Endometrial microvascular endothelial cells (primary cell): ENCODE results near the gene ABCC1. TPM values are rescaled to one million over a fixed set of nuclear protein-coding genes. Genes with fewer than 3 reads are reported as not detected.

ENCODE experiments used
- in situ Hi-C: cut with HindIII; loops from 2 replicates; pipeline ENCODE4 v1.10.0; 2017; ENCODE audit warnings: low sequenced_read_pairs, low pct_unique_long_range_greater_than_20kb; ENCODE audit errors: inconsistent ontology term
- total RNA-seq: library from RNA; depleted of rRNA; stranded (reverse); fragments of >200 nt; gene quantifications from one replicate; pipeline ENCODE4 v1.2.3, GENCODE V29; 2015; ENCODE audit errors: inconsistent ontology term

Gene ABCC1
- total RNA-seq, 1 donor from 2014 or later, result 26.0 TPM

DNA sequence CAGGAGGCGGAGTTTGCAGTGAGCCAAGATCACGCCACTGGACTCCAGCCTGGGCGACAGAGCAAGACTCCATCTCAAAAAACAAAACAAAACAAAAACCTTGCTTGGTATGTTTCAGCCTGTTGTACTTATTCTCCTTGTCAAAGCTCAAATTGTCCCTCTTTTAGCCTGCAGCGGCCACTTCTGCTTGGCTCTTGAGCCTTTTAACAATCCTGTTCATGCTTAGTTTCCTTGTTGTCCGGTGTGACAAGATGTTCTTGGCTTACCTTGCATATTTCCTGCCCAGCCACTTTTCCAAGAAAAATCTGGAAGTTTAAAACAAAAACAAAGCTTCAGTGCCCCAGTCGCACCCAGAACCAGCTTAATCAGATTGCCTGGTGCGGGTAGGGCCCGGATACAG is 81.0 kb downstream of the ABCC1 start:
- in situ Hi-C loops, result loop anchor here (10.0 kb wide), 1 partner anchor 166 kb away; no protein-coding TSS in a partner anchor

DNA sequence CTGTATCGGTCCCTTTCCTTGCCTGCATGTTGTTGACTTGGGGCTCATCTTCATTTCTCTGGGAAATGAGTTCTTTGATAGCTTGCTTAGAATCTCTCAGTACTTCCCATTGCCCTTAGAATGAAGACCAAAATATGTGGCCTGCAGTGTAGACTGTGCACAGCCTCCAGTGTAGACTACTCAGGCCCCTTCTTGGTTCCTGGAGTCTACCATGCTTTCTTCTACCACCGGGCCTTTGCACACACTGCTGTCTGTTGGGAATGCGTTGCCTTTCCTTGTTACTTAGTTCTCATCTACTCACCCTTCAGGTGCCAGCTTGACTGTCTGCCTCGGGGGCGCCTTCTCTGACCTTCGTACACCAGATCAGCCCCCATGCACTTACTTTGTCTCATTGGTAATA is 82.0 kb downstream of the ABCC1 start:
- in situ Hi-C loops, result loop anchor here (10.0 kb wide), 1 partner anchor 167 kb away; no protein-coding TSS in a partner anchor

DNA sequence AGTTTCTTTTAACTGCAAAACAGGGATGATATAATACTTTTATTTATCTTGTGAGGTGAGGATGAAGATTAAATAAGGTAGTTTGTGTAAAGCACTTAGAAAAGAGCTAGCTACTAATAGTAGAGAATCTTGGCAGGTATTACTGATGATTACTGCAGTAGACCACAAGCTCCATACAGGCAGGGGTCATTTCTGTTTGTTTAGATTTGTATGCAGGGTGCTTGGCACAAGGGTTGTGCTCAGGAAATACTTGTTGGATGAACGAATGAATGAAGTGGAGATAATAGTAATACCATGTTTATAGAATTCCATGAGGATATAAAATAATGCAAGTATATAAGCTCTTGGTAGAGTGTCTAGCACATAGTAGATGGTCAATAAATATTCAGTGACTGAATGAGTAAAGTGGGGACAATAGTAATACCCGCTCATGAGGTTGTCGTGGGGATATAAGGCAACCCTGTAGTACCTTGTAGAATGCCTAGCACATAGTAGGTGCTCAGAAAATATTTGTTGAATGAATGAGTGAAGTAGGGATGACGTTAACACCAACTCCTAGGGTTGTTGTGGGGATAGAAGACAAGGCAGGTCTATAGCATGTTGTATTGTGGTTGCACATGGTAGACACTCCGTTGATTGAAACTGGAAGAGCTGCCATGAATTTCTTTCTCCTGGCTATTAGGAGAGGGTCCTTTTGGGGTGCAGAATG is 83.0 kb downstream of the ABCC1 start:
- in situ Hi-C loops, result loop anchor here (10.0 kb wide), 1 partner anchor 168 kb away; no protein-coding TSS in a partner anchor

DNA sequence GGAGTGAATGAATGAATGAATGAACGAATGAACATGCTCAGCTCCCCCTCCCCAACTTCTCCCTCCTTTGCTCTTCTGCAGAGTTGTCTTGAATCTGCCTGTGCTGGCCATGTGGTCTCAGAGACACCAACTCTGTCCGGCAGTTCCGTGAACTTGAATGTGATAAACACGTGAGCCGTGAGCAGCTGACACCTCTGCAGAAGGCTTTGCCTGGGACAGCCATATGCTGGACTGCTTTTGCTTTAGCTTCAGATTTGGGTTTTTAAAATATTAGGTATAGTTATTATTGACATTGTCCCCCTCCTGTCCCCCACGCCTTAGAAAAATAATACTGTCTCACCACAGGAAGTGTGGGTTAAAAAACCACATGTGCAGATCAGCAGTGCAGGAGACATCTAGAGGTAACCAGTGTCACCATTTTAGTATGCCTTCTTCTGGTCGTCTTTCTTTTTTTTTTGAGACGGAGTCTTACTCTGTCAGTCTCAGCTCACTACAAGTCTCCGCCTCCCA is 83.8 kb downstream of the ABCC1 start:
- in situ Hi-C loops, result loop anchor here (10.0 kb wide), 1 partner anchor 168 kb away; no protein-coding TSS in a partner anchor

DNA sequence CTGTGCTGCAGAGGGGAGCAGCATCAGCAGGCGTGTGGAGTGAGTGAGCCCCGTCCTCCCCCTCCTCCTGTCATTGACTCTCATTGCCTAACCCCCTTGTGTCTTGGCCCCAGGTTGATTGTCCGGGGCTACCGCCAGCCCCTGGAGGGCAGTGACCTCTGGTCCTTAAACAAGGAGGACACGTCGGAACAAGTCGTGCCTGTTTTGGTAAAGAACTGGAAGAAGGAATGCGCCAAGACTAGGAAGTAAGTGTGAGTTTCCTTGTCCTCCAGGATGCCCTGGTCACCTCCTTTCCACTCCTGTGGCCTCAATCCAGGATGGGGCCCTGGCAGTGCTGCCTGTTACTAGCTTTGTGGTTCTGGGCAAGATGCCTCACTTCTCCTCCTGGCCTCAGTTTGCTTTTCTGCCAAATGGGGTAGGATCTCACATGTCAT is 87.0 kb downstream of the ABCC1 start:
- in situ Hi-C loops, result loop anchor here (10.0 kb wide), 1 partner anchor 172 kb away; no protein-coding TSS in a partner anchor

DNA sequence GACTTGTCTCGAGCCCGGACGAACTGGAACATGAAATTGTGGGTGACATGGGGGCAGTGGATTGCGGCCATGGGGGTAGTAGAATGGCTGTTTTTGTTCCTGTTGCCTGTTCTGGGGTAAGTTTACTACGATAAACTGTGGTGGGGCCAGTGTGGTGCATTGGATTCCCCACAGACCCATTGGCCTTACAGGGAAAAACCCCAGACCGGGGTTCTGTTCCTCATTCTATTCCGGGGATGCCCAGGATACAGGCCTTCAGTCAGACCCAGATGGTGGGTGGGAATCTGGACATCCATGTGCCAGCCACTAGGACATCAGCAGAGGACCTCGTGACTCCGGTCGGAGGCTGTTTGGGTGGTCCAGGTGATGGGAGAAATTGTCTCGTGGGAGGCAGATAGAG is 88.1 kb downstream of the ABCC1 start:
- in situ Hi-C loops, result loop anchor here (10.0 kb wide), 1 partner anchor 173 kb away; no protein-coding TSS in a partner anchor

DNA sequence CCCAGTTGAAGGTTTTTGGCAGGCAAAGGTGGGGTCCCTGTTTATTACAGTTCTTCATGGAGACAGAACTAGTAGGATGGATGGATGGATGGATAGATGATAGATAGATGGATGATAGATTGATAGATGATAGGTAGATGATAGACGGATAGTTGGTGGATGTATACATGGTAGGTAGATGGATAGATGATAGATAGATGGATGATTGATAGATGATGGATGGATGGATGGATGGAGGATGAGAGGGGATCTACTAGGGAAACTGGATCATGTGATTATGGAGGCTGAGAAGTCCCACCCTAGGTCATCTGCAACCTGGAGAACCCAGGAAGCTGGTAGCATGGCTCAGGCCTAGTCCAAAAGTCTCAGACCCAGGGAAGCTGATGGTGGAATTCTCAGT is 88.6 kb downstream of the ABCC1 start:
- in situ Hi-C loops, result loop anchor here (10.0 kb wide), 1 partner anchor 173 kb away; no protein-coding TSS in a partner anchor

DNA sequence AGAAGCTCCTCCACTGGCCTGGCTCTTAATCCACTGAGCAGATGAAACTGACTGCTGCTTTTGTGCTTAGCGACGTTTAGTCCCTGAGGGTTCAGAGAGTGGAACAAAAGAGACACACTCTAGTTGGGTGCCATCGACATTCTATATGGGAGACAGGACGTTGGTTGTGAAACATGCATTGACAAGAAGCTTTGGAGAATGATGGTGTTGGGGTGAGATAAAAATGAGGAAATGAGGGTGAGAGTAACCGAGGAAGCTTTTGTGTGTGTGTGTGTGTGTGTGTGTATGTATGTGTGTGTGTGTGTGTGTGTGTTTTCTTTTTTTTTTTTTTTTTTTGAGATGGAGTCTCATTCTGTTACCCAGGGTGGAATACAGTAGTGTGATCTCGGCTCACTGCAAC is 89.5 kb downstream of the ABCC1 start:
- in situ Hi-C loops, result loop anchor here (10.0 kb wide), 1 partner anchor 174 kb away; no protein-coding TSS in a partner anchor

DNA sequence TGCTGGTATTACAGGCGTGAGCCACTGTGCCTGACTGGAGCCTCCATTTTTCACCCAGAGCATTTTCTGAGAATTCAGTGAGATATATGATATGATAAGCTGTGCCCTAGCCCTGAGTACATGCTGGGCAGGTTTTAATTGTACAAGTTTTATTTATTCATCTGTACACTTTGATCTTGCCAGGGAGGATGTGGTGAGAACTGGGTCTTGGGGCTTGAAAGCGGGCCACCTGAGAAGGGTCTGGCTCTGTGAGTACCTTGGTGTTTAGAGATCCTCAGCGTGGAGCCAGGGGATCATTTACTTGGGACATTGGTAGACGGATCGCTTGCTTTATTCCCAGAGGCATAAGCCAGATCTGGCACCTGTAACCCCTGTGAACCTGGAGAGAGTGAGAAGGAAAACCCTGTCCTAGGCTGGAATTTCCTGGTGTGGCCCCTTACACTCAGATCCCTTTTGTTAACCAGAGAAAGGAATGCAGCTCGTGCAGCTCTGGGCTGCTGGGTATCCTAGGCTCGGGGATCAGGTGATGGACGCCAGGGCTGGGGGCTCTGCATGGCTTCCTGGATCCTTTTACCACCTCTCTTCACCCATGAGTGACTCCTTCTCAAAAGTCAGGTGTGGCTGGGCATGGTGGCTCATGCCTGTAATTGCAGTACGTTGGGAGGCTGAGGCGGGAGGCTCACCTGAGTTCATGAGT is 91.9 kb downstream of the ABCC1 start:
- in situ Hi-C loops, result no loop called here

DNA sequence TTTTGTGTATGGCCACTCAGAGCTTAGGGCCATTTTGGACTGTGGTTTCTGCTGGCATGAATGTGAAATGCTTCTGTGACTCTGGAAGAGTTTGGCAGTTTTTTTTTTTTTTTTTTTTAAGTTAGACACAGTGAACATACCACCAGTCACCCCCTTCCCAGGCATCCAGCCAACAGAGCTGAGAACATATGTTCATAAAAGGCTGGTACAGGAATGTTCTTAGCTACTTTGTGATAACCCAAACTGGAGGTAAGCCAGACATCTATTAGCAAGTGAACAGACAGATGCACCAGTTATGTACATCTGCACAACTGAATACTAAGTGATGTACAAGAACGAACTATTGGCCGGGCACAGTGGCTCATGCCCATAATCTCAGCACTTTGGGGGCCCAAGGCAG is 92.7 kb downstream of the ABCC1 start:
- in situ Hi-C loops, result no loop called here

DNA sequence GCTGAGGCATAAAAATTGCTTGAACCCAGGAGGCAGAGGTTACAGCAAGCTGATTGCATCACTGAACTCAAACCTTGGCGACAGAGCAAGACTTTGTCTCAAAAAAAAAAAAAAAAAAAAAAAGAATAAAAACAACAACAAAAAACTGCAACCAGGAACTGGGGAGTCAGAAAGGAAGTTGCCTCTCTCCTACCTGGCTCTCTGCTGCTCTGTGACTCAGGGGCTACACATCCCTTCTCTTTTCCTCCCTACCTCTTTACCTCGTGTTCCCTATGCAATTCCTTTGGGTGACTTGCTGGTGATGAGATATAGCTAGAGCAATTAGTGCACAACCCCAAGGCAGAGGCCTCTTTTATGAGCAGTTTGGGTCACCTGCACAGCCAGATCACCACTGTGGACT is 95.9 kb downstream of the ABCC1 start:
- in situ Hi-C loops, result no loop called here

DNA sequence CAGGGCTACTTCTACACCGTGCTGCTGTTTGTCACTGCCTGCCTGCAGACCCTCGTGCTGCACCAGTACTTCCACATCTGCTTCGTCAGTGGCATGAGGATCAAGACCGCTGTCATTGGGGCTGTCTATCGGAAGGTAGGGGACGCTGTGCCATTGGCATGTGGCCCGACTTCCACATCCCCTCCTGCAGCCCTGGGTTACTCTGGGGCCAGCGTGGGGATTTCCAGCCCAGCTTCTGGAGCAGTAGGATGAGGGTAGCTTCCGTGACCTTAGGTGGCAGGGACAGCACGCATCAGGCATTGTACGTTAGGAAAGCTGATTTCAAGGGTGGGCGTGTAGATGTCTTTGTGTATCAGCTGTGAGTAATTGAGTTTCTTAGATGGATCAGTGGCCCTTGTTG is 96.5 kb downstream of the ABCC1 start:
- in situ Hi-C loops, result no loop called here

DNA sequence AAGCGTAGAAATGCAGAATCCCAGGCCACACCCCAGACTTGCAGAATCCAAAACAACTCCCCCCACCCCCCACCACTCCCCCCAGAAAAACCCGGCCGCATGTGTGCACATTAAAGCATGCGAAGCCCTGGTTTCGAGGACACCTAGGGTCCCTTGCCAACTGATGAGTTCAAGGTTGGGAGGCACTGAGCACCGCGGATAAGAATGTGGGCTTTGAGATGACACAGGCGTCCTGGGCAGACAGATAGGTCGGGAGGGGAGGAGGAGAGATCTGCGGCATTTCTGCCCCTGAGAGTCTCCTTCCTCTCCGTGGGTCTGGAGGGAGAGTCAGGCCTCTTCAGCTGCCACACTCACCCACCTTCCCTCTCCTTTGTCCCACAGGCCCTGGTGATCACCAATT is 98.3 kb downstream of the ABCC1 start:
- in situ Hi-C loops, result no loop called here

DNA sequence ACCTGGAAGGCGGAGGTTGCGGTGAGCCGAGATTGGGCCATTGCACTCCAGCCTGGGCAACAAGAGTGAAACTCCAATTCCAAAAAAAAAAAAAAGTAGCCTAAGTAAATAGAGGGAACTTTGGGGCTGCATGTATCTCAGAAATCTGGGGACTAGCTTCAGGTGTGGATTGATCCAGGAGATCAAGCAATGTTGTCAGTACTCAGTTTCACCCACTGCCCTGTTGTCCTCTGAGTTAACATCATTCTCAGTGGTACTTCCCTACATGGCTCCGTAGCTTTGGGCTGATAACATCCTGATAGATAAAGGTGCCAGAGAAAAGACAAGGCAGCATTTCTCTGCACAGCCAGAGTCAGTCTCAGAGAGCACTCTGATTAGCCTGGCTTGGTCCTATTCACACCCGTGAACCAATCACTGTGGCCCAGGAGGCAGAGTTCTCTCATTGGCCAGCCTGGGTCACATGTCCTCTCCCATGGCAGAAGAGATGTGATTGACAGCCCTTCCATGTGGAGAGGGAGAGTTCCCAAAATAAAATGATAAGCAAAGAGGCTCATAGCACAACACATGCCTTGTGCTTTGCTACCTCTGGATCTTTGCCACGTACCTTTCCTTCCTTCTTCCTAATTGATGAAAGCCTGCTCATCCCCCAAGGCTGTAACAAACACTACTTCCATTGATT is 99.6 kb downstream of the ABCC1 start:
- in situ Hi-C loops, result no loop called here

DNA sequence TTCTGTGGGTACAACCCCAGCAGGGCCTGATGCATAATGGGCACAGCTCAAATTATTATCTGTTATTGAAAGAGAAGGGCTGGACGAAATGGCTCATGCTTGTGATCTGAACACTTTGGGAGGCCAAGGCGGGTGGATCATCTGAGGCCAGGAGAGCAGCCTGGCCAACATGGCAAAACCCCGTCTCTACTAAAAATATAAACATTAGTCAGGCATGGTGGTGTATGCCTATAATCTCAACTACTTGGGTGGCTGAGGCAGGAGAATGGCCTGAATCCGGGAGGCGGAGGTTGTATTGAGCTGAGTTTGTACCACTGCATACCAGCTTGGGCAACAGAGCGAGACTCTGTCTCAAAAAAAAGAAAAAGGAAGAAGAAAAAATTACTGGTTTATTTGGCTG is 100.7 kb downstream of the ABCC1 start:
- in situ Hi-C loops, result no loop called here

DNA sequence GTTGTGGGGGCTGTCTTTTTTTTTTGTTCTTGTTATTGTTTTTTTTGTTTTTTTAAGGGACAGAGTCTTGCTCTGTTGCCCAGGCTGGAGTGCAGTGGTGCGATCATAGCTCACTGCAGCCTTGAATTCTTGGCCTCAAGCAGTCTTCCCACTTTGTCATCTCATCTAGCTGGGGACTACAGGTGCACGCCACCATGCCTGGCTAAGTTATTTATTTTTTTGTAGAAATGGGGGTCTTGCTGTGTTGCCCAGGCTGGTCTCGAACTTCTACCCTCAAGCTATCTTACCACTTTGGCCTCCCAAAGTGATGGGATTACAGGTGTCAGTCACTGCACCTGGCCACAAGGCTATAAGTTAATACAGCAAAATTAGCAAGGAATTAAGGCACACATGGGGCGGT is 101.7 kb downstream of the ABCC1 start:
- in situ Hi-C loops, result no loop called here

DNA sequence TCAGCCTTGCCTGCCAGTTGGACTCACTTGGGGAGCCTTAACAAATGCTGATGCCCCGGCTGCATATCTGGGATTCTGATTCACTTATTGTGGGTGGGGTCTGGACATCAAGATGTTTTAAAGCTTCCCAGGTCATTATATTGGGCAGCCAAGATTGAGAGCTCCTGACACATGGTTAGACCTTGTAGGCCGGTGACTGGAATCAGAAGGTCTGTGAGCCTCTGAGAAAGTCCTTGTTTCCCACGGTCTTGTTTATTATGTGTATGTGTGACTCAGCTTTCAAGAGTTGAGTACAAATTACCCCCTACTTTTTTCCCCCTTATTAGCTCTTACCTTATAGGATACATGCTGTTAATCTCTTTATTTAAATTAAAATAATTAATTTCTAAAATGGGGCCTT is 103.5 kb downstream of the ABCC1 start:
- in situ Hi-C loops, result no loop called here

DNA sequence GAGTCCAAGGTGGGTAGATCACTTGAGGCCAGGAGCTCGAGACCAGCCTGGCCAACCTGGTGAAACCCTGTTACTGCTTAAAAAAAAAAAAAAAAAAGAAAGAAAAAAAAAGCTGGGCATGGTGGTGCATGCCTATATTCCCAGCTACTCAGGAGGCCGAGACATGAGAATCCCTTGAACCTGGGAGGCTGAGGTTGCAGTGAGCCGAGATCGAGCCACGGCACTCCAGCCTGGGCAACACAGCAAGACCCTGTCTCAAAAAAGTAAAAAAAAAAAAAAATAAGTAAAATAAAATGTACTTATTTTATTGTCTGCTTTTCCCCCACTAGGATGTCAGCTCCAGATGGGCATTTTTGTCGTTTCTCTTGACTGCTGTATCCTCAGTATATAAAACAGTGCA is 107.7 kb downstream of the ABCC1 start:
- in situ Hi-C loops, result no loop called here

DNA sequence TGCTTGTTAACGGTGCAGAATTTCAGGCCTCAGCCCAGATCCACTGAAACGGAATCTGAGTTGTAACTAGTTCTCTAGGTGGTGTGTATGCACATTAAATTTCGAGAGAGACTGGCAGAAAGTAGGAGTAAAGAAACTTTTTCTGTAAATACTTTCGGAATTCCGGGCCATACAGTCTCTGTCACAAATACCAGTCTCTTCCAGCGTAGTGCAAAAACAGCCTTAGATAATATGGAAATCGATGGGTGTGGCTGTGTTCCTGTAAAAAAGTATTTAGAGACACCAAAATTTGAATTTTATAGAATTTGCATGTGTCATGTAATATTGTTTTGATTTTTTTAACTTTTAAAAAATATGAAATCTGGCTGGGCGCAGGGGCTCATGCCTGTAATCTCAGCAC is 109.7 kb downstream of the ABCC1 start:
- in situ Hi-C loops, result no loop called here
